ENCODE measurements around the gene PHYHD1. TPM values are rescaled to one million over a fixed set of nuclear protein-coding genes. Genes with fewer than 3 reads are reported as not detected.
"Not testable (repeated sequence)": the region's sequence is repeated elsewhere in the genome, so short reads cannot be mapped to it uniquely, and the experiment has no call there.

The PHYHD1 gene
- polyA plus RNA-seq, 5 donors: 33.0 to 48.7 (median 41.8) TPM

GRCh38 chr9:128961403-128961802 is 40.6 kb downstream of the PHYHD1 start:
- DNase-seq: not testable (repeated sequence)

DNA sequence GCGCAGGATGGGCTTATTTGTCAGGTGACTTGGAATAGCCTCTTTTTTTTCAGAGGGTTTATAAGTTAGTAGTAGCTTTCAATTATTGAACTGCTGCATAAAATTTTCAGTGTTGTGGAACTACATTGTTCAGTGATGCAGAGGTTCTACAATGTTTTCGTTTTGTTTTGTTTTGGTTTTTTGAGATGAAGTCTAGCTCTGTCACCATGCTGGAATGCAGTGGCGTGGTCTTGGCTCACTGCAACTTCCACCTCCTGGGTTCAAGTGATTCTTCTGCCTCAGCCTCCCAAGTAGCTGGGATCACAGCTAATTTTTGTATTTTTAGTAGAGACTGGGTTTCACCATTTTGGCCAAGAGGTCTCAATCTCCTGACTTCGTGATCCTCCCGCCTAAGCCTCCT is 48.7 kb downstream of the PHYHD1 start:
- DNase-seq: no peak

GRCh38 chr9:128972956-128973355 is 52.2 kb downstream of the PHYHD1 start:
- no peak for DNase-seq

DNA sequence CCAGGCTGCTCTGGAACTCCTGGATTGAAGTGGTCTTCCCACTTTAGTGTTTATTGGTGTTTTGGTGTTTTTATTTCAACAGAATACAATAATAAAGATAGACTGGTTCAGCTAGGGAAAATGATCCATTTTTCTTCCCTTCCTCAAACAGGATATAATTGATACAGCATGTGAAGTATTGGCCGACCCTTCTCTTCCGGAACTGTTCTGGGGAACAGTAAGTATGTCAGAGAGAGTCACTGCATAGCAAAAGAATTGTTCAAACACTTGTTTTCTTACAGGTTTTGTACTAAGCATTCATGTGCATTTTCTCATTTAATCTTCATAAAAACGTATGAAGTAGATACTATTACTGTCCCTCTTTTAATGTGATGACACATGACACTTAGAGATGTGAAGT is 58.3 kb downstream of the PHYHD1 start:
- DNase-seq: no peak

DNA sequence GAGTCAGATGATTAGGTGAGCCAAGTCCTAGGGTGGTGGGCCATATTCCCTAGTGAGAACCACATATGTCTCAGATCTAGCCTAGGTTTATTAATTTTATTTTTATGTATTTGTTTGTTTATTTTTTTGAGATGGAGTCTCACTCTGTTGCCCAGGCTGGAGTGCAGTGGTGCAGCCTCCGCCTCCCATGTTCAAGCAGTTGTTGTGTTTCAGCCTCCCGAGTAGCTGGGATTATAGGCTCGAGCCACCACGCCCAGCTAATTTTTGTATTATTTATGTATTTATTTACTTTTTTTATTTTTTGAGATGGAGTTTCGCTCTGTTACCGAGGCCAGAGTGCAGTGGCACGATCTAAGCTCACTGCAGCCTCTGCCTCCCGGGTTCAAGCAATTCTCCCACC is 62.8 kb downstream of the PHYHD1 start:
- no peak for DNase-seq

DNA sequence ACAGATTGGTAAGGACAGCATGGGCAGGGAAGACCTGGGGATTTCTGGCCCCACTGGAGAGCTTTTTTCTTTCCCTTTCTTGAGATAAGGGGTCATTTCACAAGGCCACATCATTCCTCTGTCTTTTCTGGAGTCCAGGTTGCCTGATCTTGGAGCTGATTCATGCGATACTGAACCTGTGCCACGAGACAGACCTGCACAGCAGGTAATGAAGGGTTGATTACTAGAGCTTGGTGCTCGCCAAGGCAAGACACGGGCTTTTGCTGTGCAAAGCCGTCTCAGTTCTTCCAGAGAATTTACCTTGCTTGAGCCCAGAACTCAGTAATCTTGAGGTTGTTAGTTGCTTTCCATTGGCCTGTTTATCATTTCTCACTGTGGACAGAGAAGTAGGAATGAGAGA is 65.9 kb downstream of the PHYHD1 start:
- no peak for DNase-seq

DNA sequence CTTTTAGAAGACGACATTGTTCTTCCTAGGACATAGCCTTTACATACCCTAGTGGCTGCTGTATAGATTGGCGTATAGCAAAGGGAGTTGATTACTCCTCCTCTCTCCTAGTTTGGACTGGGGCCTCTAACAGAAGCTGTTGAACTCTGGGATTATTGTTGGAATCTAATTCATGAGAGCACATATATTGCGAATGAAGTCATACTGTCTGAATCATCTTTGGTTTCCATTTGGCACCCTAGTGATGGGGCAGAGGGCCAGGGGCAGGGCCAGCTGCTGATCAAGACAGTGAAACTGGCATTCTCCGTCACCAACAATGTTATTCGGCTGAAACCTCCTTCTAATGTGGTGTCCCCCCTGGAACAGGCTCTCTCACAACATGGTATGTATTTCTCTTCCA is 67.0 kb downstream of the PHYHD1 start:
- DNase-seq: no peak

Other genes with a start within 250 kb of the PHYHD1 start
- 100 to 1,000 TPM; 498 to 635 (median 599) TPM for gene SET, start 231.8 kb upstream of the PHYHD1 start, polyA plus RNA-seq (ENCODE audit: insufficient read depth in 1 of 5, insufficient read length in 5 of 5, low replicate concordance in 1 of 5)
- gene PKN3, start 218.5 kb upstream of the PHYHD1 start, polyA plus RNA-seq (ENCODE audit: insufficient read depth in 1 of 5, insufficient read length in 5 of 5, low replicate concordance in 1 of 5): 10 to 100 TPM; 11.6 to 13.8 (median 12.8) TPM
- 10 to 100 TPM in 2 of 5 donors, 1 to 10 TPM in 3; 8.3 to 14.6 (median 9.6) TPM for gene ZDHHC12, start 196.9 kb upstream of the PHYHD1 start, polyA plus RNA-seq (ENCODE audit: insufficient read depth in 1 of 5, insufficient read length in 5 of 5, low replicate concordance in 1 of 5)
- gene ZER1, start 149.1 kb upstream of the PHYHD1 start, polyA plus RNA-seq (ENCODE audit: insufficient read depth in 1 of 5, insufficient read length in 5 of 5, low replicate concordance in 1 of 5): 10 to 100 TPM; 20.4 to 32.3 (median 28.7) TPM
- 10 to 100 TPM; 20.5 to 30.0 (median 26.3) TPM for gene TBC1D13, start 133.7 kb upstream of the PHYHD1 start, polyA plus RNA-seq (ENCODE audit: insufficient read depth in 1 of 5, insufficient read length in 5 of 5, low replicate concordance in 1 of 5)
- 10 to 100 TPM in 1 of 5 donors, 1 to 10 TPM in 4; 2.7 to 12.8 (median 4.9) TPM for gene ENDOG, start 102.5 kb upstream of the PHYHD1 start, polyA plus RNA-seq (ENCODE audit: insufficient read depth in 1 of 5, insufficient read length in 5 of 5, low replicate concordance in 1 of 5)
- gene SPOUT1, start 91.2 kb upstream of the PHYHD1 start, polyA plus RNA-seq (ENCODE audit: insufficient read depth in 1 of 5, insufficient read length in 5 of 5, low replicate concordance in 1 of 5): 10 to 100 TPM; 23.3 to 48.0 (median 33.9) TPM
- 10 to 100 TPM in 1 of 5 donors, 1 to 10 TPM in 4; 6.6 to 10.1 (median 7.9) TPM for gene KYAT1, start 39.0 kb upstream of the PHYHD1 start, polyA plus RNA-seq (ENCODE audit: insufficient read depth in 1 of 5, insufficient read length in 5 of 5, low replicate concordance in 1 of 5)
- gene LRRC8A, start 38.8 kb upstream of the PHYHD1 start, polyA plus RNA-seq (ENCODE audit: insufficient read depth in 1 of 5, insufficient read length in 5 of 5, low replicate concordance in 1 of 5): 10 to 100 TPM; 23.2 to 30.0 (median 26.5) TPM
- 10 to 100 TPM in 3 of 5 donors, 1 to 10 TPM in 2; 8.8 to 13.4 (median 10.9) TPM for gene DOLK, start 26.6 kb downstream of the PHYHD1 start, polyA plus RNA-seq (ENCODE audit: insufficient read depth in 1 of 5, insufficient read length in 5 of 5, low replicate concordance in 1 of 5)
- gene NUP188, start 26.7 kb downstream of the PHYHD1 start, polyA plus RNA-seq (ENCODE audit: insufficient read depth in 1 of 5, insufficient read length in 5 of 5, low replicate concordance in 1 of 5): 10 to 100 TPM; 48.7 to 66.7 (median 51.0) TPM
- gene SH3GLB2, start 107.3 kb downstream of the PHYHD1 start, polyA plus RNA-seq (ENCODE audit: insufficient read depth in 1 of 5, insufficient read length in 5 of 5, low replicate concordance in 1 of 5): 10 to 100 TPM; 54.2 to 83.2 (median 67.8) TPM
- gene MIGA2, start 115.6 kb downstream of the PHYHD1 start, polyA plus RNA-seq (ENCODE audit: insufficient read depth in 1 of 5, insufficient read length in 5 of 5, low replicate concordance in 1 of 5): 10 to 100 TPM; 11.7 to 22.0 (median 18.9) TPM
- gene DOLPP1, start 160.1 kb downstream of the PHYHD1 start, polyA plus RNA-seq (ENCODE audit: insufficient read depth in 1 of 5, insufficient read length in 5 of 5, low replicate concordance in 1 of 5): 10 to 100 TPM; 13.2 to 18.4 (median 14.7) TPM
- 10 to 100 TPM; 19.3 to 31.8 (median 22.0) TPM for gene CRAT, start 189.8 kb downstream of the PHYHD1 start, polyA plus RNA-seq (ENCODE audit: insufficient read depth in 1 of 5, insufficient read length in 5 of 5, low replicate concordance in 1 of 5)
- 100 to 1,000 TPM; 118 to 167 (median 126) TPM for gene PTPA, start 190.4 kb downstream of the PHYHD1 start, polyA plus RNA-seq (ENCODE audit: insufficient read depth in 1 of 5, insufficient read length in 5 of 5, low replicate concordance in 1 of 5)

All from right lung (tissue), 5 donors.